ENCODE data around the gene KLHL26.

KLHL26 gene

DNA sequence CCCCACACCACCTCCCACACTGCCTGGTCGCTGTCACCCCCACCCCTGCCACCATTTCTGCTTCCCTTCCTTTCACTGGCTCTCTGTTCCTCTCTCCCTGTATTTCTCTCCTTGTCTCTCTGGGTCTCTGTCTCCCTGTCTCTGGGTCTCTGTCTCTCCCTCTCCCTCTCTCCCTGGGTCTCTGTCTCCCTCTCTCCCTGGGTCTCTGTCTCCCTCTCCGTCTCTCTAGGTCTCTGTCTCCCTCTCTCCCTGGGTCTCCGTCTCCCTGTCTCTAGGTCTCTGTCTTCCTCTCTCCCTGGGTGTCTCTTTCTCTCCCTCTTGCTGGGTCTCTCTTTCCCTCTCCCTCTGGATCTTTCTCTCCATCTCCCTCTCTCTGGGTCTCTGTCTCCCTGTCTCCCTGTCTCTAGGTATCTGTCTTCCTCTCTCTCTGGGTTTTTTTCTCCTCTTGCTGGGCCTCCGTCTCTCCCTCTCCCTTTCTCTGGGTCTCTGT lies 21.6 kb downstream of the KLHL26 start:
- H3K4me3 ChIP-seq (ENCODE audit: low read length): no peak overlapping the region
- no peak for DNase-seq (ENCODE audit: low read depth, low spot score)

GRCh38 chr19:18659281-18660050 lies 22.6 kb downstream of the KLHL26 start:
- no peak overlapping the region for H3K4me3 ChIP-seq (ENCODE audit: low read length)
- DNase-seq (ENCODE audit: low read depth, low spot score): no peak

GRCh38 chr19:18660051-18660910 lies 23.5 kb downstream of the KLHL26 start:
- DNase-seq (ENCODE audit: low read depth, low spot score): no peak
- H3K4me3 ChIP-seq (ENCODE audit: low read length): no peak overlapping the region

GRCh38 chr19:18660939-18661670 lies 24.3 kb downstream of the KLHL26 start:
- DNase-seq (ENCODE audit: low read depth, low spot score): no peak
- no peak overlapping the region for H3K4me3 ChIP-seq (ENCODE audit: low read length)

- H3K4me3 ChIP-seq (ENCODE audit: low read length): no peak overlapping the region
- DNase-seq (ENCODE audit: low read depth, low spot score): no peak
Observed at GRCh38 chr19:18662972-18663732, 26.3 kb downstream of the KLHL26 start.

GRCh38 chr19:18663940-18664530 lies 27.2 kb downstream of the KLHL26 start:
- H3K4me3 ChIP-seq (ENCODE audit: low read length): no peak overlapping the region
- DNase-seq (ENCODE audit: low read depth, low spot score): peak; percentile 32

- DNase-seq (ENCODE audit: low read depth, low spot score): no peak
- H3K4me3 ChIP-seq (ENCODE audit: low read length): no peak overlapping the region
Observed at GRCh38 chr19:18665771-18666202, 29.0 kb downstream of the KLHL26 start.

GRCh38 chr19:18666317-18666716 lies 29.5 kb downstream of the KLHL26 start:
- no peak overlapping the region for H3K4me3 ChIP-seq (ENCODE audit: low read length)

GRCh38 chr19:18666784-18667183 lies 30.0 kb downstream of the KLHL26 start:
- H3K4me3 ChIP-seq (ENCODE audit: low read length): no peak overlapping the region
- DNase-seq (ENCODE audit: low read depth, low spot score): no peak

More at GRCh38 chr19:18666317-18666716, 29.5 kb downstream of the KLHL26 start:
- DNase-seq (ENCODE audit: low read depth, low spot score): no peak

- H3K4me3 ChIP-seq (ENCODE audit: low read length): no peak overlapping the region
- DNase-seq (ENCODE audit: low read depth, low spot score): no peak
Observed at GRCh38 chr19:18667531-18668251, 30.9 kb downstream of the KLHL26 start.

GRCh38 chr19:18668252-18668631 lies 31.4 kb downstream of the KLHL26 start:
- DNase-seq (ENCODE audit: low read depth, low spot score): no peak
- no peak overlapping the region for H3K4me3 ChIP-seq (ENCODE audit: low read length)

DNA sequence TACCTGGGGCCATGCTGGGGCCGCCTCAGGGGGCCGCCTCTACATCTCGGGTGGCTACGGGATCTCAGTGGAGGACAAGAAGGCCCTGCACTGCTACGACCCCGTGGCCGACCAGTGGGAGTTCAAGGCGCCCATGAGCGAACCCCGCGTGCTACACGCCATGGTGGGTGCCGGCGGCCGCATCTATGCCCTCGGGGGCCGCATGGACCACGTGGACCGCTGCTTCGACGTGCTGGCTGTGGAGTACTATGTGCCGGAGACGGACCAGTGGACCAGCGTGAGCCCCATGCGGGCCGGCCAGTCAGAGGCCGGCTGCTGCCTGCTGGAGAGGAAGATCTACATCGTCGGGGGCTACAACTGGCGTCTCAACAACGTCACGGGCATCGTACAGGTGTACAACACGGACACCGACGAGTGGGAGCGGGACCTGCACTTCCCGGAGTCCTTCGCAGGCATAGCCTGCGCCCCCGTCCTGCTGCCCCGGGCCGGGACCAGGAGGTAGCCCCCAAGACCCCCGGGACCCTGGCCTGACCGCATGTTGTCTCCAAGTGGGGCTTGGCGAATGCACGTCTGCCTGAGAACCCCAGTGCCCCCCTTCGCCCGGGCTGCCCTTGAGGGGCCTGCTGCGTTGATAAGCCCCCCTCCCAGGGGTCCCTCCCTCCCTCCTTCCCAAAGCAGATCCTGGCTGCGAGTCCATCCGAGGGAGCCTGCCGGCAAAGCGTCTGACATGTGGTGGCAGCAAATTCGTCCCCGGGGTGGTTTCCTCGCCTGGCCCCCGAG lies 32.1 kb downstream of the KLHL26 start:
- no peak for DNase-seq (ENCODE audit: low read depth, low spot score)
- no peak overlapping the region for H3K4me3 ChIP-seq (ENCODE audit: low read length)

- H3K4me3 ChIP-seq (ENCODE audit: low read length): no peak overlapping the region
Observed at GRCh38 chr19:18669524-18669817, 32.6 kb downstream of the KLHL26 start.

DNA sequence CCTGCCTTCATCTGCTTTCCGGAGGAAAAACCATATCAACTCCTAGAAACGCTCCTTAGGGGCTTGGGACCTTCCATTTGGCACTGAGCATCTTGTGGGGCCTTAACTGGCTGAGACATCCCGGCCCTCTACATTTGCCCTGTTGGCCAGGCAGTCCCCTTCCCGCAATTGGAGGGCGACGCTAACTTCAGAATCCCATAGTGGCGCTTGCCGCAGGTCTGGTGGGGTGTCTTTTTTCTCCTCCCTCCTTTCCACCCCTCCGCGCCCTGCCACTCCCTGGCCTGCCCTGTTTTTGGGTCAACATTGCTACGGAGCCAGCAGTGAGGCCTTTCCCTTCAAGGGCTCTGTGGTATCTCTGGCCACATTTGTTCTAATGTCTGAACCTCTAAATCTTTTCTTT lies 33.1 kb downstream of the KLHL26 start:
- no peak for DNase-seq (ENCODE audit: low read depth, low spot score)
- H3K4me3 ChIP-seq (ENCODE audit: low read length): no peak overlapping the region

More at GRCh38 chr19:18669524-18669817, 32.6 kb downstream of the KLHL26 start:
- no peak for DNase-seq (ENCODE audit: low read depth, low spot score)

DNA sequence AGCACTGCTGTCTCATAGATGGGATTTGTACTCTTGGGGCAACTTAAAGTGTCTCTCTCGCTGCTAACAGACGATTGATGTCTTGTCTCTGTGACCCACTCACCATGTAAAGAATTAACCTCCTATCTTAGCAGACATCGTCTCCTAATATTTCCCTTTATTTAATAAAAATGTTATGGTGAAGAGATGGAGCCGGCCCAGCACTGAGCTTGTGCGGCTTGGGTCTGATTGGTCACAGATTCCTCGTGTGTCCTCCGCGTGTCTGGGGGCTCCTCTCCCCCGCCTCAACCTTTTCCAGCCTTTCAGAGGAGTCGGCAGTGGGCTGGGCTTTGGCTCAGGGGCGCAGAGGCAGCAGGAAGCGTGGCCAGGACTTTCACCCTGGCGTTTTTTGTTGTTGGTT lies 33.5 kb downstream of the KLHL26 start:
- H3K4me3 ChIP-seq (ENCODE audit: low read length): no peak overlapping the region
- DNase-seq (ENCODE audit: low read depth, low spot score): no peak

DNA sequence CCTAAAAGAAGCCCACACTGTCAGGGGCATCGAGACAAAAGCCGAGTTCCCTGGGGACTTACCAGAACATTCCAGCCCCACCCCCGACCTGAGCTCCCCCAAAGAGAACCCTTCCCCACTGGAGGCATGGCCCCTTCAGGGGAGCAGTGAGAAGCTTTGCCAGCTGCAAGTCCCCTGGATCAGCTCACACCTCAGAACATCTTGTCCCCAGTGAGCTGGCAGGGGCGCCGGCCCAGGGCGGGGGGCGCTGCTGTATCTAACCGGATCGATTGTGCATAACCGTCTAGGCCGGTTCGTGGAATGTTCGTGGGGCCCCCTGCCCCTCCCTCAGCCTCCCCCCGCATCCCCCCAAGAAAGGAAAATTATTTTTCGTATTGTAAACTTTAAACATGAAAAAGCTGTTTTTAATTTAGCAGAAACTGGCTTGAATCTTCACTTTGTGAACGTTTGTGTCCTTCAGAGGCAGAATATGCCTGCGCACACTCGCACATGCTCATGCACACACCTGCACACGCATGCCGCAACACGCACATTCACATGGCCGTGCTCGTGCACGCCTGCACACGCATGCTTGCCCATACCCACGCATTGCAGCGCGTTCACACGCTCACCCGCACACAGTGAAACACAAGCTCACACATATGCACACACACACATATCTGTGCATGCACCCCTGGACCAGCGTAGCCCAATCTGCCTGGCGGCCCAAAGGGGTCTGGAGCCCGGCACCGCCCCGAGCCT lies 34.6 kb downstream of the KLHL26 start:
- DNase-seq (ENCODE audit: low read depth, low spot score): no peak
- no peak overlapping the region for H3K4me3 ChIP-seq (ENCODE audit: low read length)

DNA sequence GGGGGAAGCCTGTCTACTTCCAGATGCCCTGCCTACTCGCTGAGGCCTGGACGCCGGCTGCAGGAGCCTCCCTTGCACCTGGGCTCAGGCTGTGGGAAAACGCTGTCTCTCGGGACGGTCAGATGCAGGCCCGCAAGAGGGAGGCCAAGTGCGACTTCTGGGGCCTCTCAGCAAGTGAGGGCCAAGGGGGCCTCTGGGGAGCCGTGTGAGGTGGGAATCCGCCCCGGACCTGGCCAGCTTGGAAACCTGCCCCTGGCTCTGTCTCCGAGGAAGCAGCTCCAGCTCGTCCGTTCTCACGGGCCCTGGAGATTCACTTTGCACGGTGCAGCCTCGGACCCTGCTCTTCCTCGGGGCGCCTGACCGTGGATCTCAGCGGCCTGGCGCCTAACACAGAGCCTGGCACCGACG lies 35.2 kb downstream of the KLHL26 start:
- no peak overlapping the region for H3K4me3 ChIP-seq (ENCODE audit: low read length)
- DNase-seq (ENCODE audit: low read depth, low spot score): no peak

All from Jurkat, Clone E6-1 (cell line).